Breast epithelium (tissue), 3 donors: ENCODE results near the gene PHIP.

Source experiments
- POLR2A ChIP-seq: fragments of 450-650 bp; IDR thresholded peaks from one replicate; pipeline ENCODE4 v1.6.1; 2016; ENCODE audit warnings: antibody characterized with exemption, mild to moderate bottlenecking, moderate library complexity
- POLR2AphosphoS5 ChIP-seq, 3 donors: sonication (generic); formaldehyde crosslinking; IDR thresholded peaks; one replicate each; pipeline ENCODE4 v1.6.1; 2017; ENCODE audit warnings: antibody characterized with exemption in 3 of 3
- TF ChIP-seq, protein P1 (sequence below), 3 donors: fragments of 450-650 bp; IDR thresholded peaks; one replicate each; pipeline ENCODE4 v1.5.1; 2016 to 2017; ENCODE audit warnings: antibody characterized with exemption in 3 of 3, mild to moderate bottlenecking in 3 of 3, moderate library complexity in 3 of 3

DNA sequence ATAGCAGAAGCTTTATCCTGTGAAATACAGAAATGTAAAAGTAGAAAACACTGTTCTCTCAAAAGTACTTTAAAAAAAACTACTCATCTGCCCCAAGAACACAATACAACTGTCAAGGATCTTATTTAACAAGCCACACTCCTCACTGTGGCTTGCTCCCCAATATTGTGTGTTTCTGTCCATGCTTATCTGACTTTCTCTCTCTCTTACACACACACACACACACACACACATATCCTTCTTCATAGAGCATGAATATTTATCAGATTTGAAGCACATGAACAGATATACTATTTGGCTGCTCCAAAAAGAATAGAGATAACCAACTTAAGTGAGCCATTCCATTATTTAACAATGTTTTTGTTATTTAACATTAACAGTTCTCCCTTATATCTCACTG is 3.6 kb upstream of the PHIP start:
- TF ChIP-seq, protein P1, sequence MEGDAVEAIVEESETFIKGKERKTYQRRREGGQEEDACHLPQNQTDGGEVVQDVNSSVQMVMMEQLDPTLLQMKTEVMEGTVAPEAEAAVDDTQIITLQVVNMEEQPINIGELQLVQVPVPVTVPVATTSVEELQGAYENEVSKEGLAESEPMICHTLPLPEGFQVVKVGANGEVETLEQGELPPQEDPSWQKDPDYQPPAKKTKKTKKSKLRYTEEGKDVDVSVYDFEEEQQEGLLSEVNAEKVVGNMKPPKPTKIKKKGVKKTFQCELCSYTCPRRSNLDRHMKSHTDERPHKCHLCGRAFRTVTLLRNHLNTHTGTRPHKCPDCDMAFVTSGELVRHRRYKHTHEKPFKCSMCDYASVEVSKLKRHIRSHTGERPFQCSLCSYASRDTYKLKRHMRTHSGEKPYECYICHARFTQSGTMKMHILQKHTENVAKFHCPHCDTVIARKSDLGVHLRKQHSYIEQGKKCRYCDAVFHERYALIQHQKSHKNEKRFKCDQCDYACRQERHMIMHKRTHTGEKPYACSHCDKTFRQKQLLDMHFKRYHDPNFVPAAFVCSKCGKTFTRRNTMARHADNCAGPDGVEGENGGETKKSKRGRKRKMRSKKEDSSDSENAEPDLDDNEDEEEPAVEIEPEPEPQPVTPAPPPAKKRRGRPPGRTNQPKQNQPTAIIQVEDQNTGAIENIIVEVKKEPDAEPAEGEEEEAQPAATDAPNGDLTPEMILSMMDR (IDR thresholded peaks at IDR 0.05), result no peak
- TF ChIP-seq POLR2A (no peak), POLR2AphosphoS5 (IDR thresholded peaks at IDR 0.05) (no peak)
